PC-3 (cell line): ENCODE data around the gene FAM13A. TPM values are rescaled to one million over a fixed set of nuclear protein-coding genes. Genes with fewer than 3 reads are reported as not detected.

Experiments used
- ATAC-seq: fragments of 200-7000 bp; cut with Tn5 transposase; 2 replicates; pipeline ENCODE4 v1.9.1; 2020; ENCODE audit warnings: mild to moderate bottlenecking, moderate library complexity
- BruUV-seq: library from RNA; stranded (reverse); fragments of 400-500 nt; replicated peaks from 2 replicates; lab custom pipeline; 2021; lab: Mats Ljungman, UMichigan
- CTCF ChIA-PET: fragments of 300-600 bp; sonication (Branson Sonifier 250); formaldehyde crosslinking; loops from one replicate; lab custom pipeline; 2022; ENCODE audit warnings: antibody characterized with exemption; lab: Charles Lee
- POLR2A ChIA-PET: fragments of 300-600 bp; sonication (Branson Sonifier 250); formaldehyde crosslinking; loops from one replicate; lab custom pipeline; 2022; ENCODE audit warnings: antibody characterized with exemption; ENCODE audit not compliant: unreplicated experiment; lab: Charles Lee
- DNase-seq: peaks from one replicate; pipeline ENCODE4 v3.0.0-alpha.2; 2015
- H2AFZ ChIP-seq: fragments of 300-600 bp; sonication (generic); 2 replicates; pipeline ENCODE4 v1.6.0; 2016; ENCODE audit warnings: antibody characterized with exemption, low read length
- H3F3A ChIP-seq: fragments of 300-600 bp; sonication (generic); one replicate; pipeline ENCODE4 v1.6.0; 2017; ENCODE audit warnings: antibody characterized with exemption, low read length, control low read depth, mild to moderate bottlenecking; ENCODE audit not compliant: unreplicated experiment
- H3K27ac ChIP-seq: fragments of 300-600 bp; sonication (generic); 2 replicates; pipeline ENCODE4 v1.5.1; 2016; ENCODE audit warnings: mild to moderate bottlenecking, low read length
- H3K27me3 ChIP-seq: fragments of 300-600 bp; sonication (generic); 2 replicates; pipeline ENCODE4 v1.6.1; 2016; ENCODE audit warnings: low read length, mixed read lengths
- H3K36me3 ChIP-seq: fragments of 300-600 bp; sonication (generic); 2 replicates; pipeline ENCODE4 v1.6.1; 2016; ENCODE audit warnings: low read depth, mixed run types, low read length, mixed read lengths
- H3K4me1 ChIP-seq: fragments of 300-600 bp; sonication (generic); 2 replicates; pipeline ENCODE4 v1.5.1; 2016; ENCODE audit warnings: low read length; ENCODE audit not compliant: insufficient read depth
- H3K4me2 ChIP-seq: fragments of 300-600 bp; sonication (generic); 2 replicates; pipeline ENCODE4 v1.6.0; 2016; ENCODE audit warnings: low read length
- H3K4me3 ChIP-seq: fragments of 300-600 bp; sonication (generic); 2 replicates; pipeline ENCODE4 v1.5.1; 2016; ENCODE audit warnings: mild to moderate bottlenecking, low read length, mixed read lengths
- H3K79me2 ChIP-seq: fragments of 300-600 bp; sonication (generic); 2 replicates; pipeline ENCODE4 v1.6.1; 2017; ENCODE audit warnings: low read length, mixed read lengths
- H3K9ac ChIP-seq: fragments of 300-600 bp; sonication (generic); 2 replicates; pipeline ENCODE4 v1.6.0; 2016; ENCODE audit warnings: mild to moderate bottlenecking, low read length
- H3K9me2 ChIP-seq: fragments of 300-600 bp; sonication (generic); replicated peaks from 2 replicates; pipeline ENCODE4 v1.6.1; 2016; ENCODE audit warnings: mixed run types, low read length, mixed read lengths
- H3K9me3 ChIP-seq: fragments of 300-600 bp; sonication (generic); 2 replicates; pipeline ENCODE4 v1.6.1; 2016; ENCODE audit warnings: low read length, mixed read lengths
- H4K20me1 ChIP-seq: fragments of 300-600 bp; sonication (generic); 2 replicates; pipeline ENCODE4 v1.6.1; 2016; ENCODE audit warnings: low read length, mixed read lengths
- EZH2 ChIP-seq: fragments of 300-600 bp; sonication (generic); IDR thresholded peaks from one replicate; pipeline ENCODE4 v1.6.1; 2017; ENCODE audit warnings: antibody characterized with exemption, mild to moderate bottlenecking, low read length; ENCODE audit not compliant: unreplicated experiment
- EZH2phosphoT487 ChIP-seq: fragments of 300-600 bp; sonication (generic); IDR thresholded peaks from 2 replicates; pipeline ENCODE4 v1.6.1; 2018; ENCODE audit warnings: mild to moderate bottlenecking, antibody characterized with exemption, low read length, borderline replicate concordance
- intact Hi-C: fragments of 100-400 bp; cut with micrococcal nuclease; formaldehyde crosslinking; loops from 2 replicates; pipeline ENCODE4 v1.9.0; 2023
- total RNA-seq: library from RNA; depleted of rRNA; stranded (reverse); fragments of >200 nt; gene quantifications from 2 replicates; pipeline ENCODE4 v1.2.3, GENCODE V29; 2014
- TF ChIP-seq, protein P1 (sequence below): fragments of 300-600 bp; sonication (generic); conservative IDR thresholded peaks from 2 replicates; pipeline ENCODE4 v1.5.1; 2017; ENCODE audit warnings: antibody characterized with exemption, low read depth, mild to moderate bottlenecking, low read length

The FAM13A gene
- total RNA-seq, 1 experiment from 2014 or later, result 8.6 TPM

DNA sequence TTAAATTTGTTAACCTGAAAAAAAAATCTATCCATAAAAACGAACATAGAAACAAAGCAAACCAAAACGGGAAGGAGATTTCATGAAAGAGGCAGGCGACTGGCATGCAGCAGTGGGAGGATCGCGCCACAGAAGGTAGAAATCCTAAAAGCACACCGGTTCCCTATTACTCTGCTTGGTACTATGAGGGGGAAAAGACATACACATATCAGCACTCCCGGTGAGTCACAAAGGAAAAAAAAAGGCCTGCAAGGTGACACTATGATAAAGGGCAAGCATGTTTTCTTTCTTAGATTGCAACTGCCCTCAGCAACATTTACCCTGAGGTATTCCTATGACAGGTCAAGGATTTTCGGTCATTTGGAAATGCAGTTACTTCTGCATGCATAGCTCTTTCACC lies 298.7 kb downstream of the FAM13A start:
- no peaks in the 10 kb centered on the region for H3K79me2 ChIP-seq
- POLR2A ChIA-PET, result no interaction called here
- no peak overlapping the region for H3K4me2 ChIP-seq
- no peaks in the 10 kb centered on the region for H3K27me3 ChIP-seq
- no peaks in the 10 kb centered on the region for H3K9me2 ChIP-seq
- H4K20me1 ChIP-seq, result no peaks in the 10 kb centered on the region
- H3K4me1 ChIP-seq, result 0 out of 2 replicates have a peak, but pooled peaks cover 8% of the 10 kb centered on the region
- TF ChIP-seq, protein P1, sequence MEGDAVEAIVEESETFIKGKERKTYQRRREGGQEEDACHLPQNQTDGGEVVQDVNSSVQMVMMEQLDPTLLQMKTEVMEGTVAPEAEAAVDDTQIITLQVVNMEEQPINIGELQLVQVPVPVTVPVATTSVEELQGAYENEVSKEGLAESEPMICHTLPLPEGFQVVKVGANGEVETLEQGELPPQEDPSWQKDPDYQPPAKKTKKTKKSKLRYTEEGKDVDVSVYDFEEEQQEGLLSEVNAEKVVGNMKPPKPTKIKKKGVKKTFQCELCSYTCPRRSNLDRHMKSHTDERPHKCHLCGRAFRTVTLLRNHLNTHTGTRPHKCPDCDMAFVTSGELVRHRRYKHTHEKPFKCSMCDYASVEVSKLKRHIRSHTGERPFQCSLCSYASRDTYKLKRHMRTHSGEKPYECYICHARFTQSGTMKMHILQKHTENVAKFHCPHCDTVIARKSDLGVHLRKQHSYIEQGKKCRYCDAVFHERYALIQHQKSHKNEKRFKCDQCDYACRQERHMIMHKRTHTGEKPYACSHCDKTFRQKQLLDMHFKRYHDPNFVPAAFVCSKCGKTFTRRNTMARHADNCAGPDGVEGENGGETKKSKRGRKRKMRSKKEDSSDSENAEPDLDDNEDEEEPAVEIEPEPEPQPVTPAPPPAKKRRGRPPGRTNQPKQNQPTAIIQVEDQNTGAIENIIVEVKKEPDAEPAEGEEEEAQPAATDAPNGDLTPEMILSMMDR, result no peak
- TF ChIP-seq EZH2 (no peak), EZH2phosphoT487 (no peak)
- no peak overlapping the region for H3K9ac ChIP-seq
- H3K36me3 ChIP-seq, result no peaks in the 10 kb centered on the region
- no peaks in the 10 kb centered on the region for H3K9me3 ChIP-seq
- DNase-seq (peak; percentile 6), ATAC-seq (no peak)
- H3K4me3 ChIP-seq, result no peak overlapping the region
- CTCF ChIA-PET, result no interaction called here
- intact Hi-C loops, result no loop called here
- H2AFZ ChIP-seq, result no peak overlapping the region
- no TSS peak for BruUV-seq
- no peaks in the 10 kb centered on the region for H3F3A ChIP-seq
- no peak overlapping the region for H3K27ac ChIP-seq

DNA sequence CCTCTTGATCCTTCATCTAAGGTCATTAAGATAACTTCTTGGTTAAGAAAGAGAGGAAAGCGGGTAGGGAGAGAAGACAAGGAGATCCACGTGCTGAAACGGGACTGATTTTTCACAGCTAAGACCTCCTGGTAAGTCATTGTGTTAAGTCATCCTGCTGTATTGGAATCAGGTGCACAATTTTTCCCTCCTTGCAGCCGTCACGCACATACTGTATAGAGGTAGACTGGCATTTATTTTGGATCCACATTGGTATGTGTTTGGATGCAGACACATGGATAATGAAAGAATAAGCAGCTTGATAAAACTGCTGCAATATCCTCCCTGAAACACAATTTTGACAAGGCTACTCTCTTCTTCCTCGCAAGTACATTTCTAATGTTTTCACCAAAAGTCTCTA lies 299.2 kb downstream of the FAM13A start:
- no TSS peak for BruUV-seq
- Histone ChIP-seq H3K9me2 (no peaks in the 10 kb centered on the region), H3K79me2 (no peaks in the 10 kb centered on the region), H2AFZ (no peak overlapping the region), H4K20me1 (no peaks in the 10 kb centered on the region), H3K36me3 (no peaks in the 10 kb centered on the region), H3K27ac (no peak overlapping the region), H3F3A (no peaks in the 10 kb centered on the region), H3K9me3 (no peaks in the 10 kb centered on the region), H3K27me3 (no peaks in the 10 kb centered on the region), H3K9ac (no peak overlapping the region), H3K4me2 (no peak overlapping the region), H3K4me1 (peaks cover 10% of the 10 kb centered on the region; the same call in 1 of the 2 replicates), H3K4me3 (no peak overlapping the region)
- ATAC-seq, result no peak
- intact Hi-C loops, result no loop called here
- POLR2A ChIA-PET, result no interaction called here
- DNase-seq, result no peak
- CTCF ChIA-PET, result no interaction called here
- TF ChIP-seq, protein P1, result no peak
- TF ChIP-seq EZH2phosphoT487 (no peak), EZH2 (no peak)

DNA sequence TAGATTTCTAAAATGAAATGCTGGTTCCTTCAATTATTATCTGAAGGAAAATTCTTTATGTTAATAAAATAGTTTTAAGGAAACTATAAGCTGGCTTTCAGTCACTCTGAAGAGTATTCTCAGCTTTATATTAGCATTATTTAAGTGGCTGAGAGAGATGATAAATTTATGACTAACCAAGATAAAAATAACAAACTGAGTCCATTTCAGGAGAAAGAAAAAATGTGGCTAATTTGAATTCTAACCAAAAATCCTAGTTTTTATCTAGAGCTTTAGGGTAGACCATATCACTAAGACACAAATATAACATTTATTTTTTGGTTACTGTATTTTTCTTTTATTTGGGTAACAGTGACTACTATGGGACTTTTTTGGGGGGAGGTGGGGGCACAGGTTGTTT lies 299.9 kb downstream of the FAM13A start:
- Histone ChIP-seq H3K27me3 (no peaks in the 10 kb centered on the region), H2AFZ (no peak overlapping the region), H4K20me1 (no peaks in the 10 kb centered on the region), H3K4me3 (no peak overlapping the region), H3K79me2 (no peaks in the 10 kb centered on the region), H3F3A (no peaks in the 10 kb centered on the region), H3K27ac (no peak overlapping the region), H3K36me3 (no peaks in the 10 kb centered on the region), H3K9me2 (no peaks in the 10 kb centered on the region), H3K4me2 (no peak overlapping the region), H3K9me3 (no peaks in the 10 kb centered on the region), H3K9ac (no peak overlapping the region), H3K4me1 (peaks cover 18% of the 10 kb centered on the region)
- intact Hi-C loops, result no loop called here
- BruUV-seq, result no TSS peak
- ChIA-PET POLR2A (no interaction called here), CTCF (no interaction called here)
- TF ChIP-seq, protein P1, result no peak
- TF ChIP-seq EZH2 (no peak), EZH2phosphoT487 (no peak)
- no peak for ATAC-seq
- no peak for DNase-seq
